ENCODE results near the gene TEX52. TPM values are rescaled to one million over a fixed set of nuclear protein-coding genes. Genes with fewer than 3 reads are reported as not detected.

Gene TEX52
- total RNA-seq, 6 donors from 2014 or later, result not detected

GRCh38 chr12:2858944-2859421 is 2.1 kb upstream of the TEX52 start:
- H3K36me3 ChIP-seq, result peaks cover 0 to 14% (median 2%) of the 10 kb centered on the region in 4 donors
- no peak for TF ChIP-seq CTCF (IDR thresholded peaks at IDR 0.05)
- no peak for TF ChIP-seq POLR2AphosphoS5 (IDR thresholded peaks at IDR 0.05)
- TF ChIP-seq POLR2A (IDR thresholded peaks at IDR 0.05), result no peak
- TF ChIP-seq EP300 (IDR thresholded peaks at IDR 0.05), result no peak
- no peak overlapping the region for H3K4me3 ChIP-seq
- H3K9me3 ChIP-seq, result no peaks in the 10 kb centered on the region
- 92 to 94% methylated on average over 6 to 12 of the region's 12 CpGs for WGBS, 2 donors
- DNase-seq (no peak), ATAC-seq (ENCODE audit: low FRiP score in 2 of 2) (no peak)
- H3K27ac ChIP-seq, result peak overlapping the region in 1 of 4 donors; percentile 15
- no peaks in the 10 kb centered on the region for H3K27me3 ChIP-seq
- no peaks in the 10 kb centered on the region for H3K4me1 ChIP-seq

GRCh38 chr12:2858334-2858733 is 1.5 kb upstream of the TEX52 start:
- Histone ChIP-seq H3K4me3 (no peak overlapping the region), H3K27me3 (no peaks in the 10 kb centered on the region), H3K4me1 (peaks cover 0 to 3% (median 0%) of the 10 kb centered on the region in 4 donors), H3K27ac (no peak overlapping the region), H3K9me3 (no peaks in the 10 kb centered on the region), H3K36me3 (peaks cover 0 to 14% (median 2%) of the 10 kb centered on the region in 4 donors)
- ATAC-seq (ENCODE audit: low FRiP score in 2 of 2) (no peak), DNase-seq (no peak)
- WGBS, 2 donors, result 92 to 100% methylated on average over 1 to 2 of the region's 2 CpGs
- TF ChIP-seq POLR2A (IDR thresholded peaks at IDR 0.05) (no peak), POLR2AphosphoS5 (IDR thresholded peaks at IDR 0.05) (no peak), CTCF (IDR thresholded peaks at IDR 0.05) (no peak), EP300 (IDR thresholded peaks at IDR 0.05) (no peak)

GRCh38 chr12:2857576-2857975 is 737 bp upstream of the TEX52 start:
- no peaks in the 10 kb centered on the region for H3K9me3 ChIP-seq
- H3K27me3 ChIP-seq, result no peaks in the 10 kb centered on the region
- TF ChIP-seq POLR2A (IDR thresholded peaks at IDR 0.05), result no peak
- no peak for TF ChIP-seq CTCF (IDR thresholded peaks at IDR 0.05)
- H3K4me3 ChIP-seq, result no peak overlapping the region
- no peak for DNase-seq
- H3K27ac ChIP-seq, result no peak overlapping the region
- H3K4me1 ChIP-seq, result peaks cover 0 to 3% (median 0%) of the 10 kb centered on the region in 4 donors
- no peak for ATAC-seq (ENCODE audit: low FRiP score in 2 of 2)
- peaks cover 0 to 14% (median 2%) of the 10 kb centered on the region in 4 donors for H3K36me3 ChIP-seq
- WGBS, 2 donors, result 93 to 96% methylated on average over 7 of the region's 7 CpGs

- Histone ChIP-seq H3K4me3 (no peak overlapping the region), H3K36me3 (peaks cover 0 to 14% (median 2%) of the 10 kb centered on the region in 4 donors), H3K27ac (no peak overlapping the region), H3K27me3 (no peaks in the 10 kb centered on the region), H3K9me3 (no peaks in the 10 kb centered on the region), H3K4me1 (peaks cover 0 to 3% (median 0%) of the 10 kb centered on the region in 4 donors)
- TF ChIP-seq EP300 (IDR thresholded peaks at IDR 0.05), result no peak
- no peak for TF ChIP-seq POLR2AphosphoS5 (IDR thresholded peaks at IDR 0.05)
- TF ChIP-seq CTCF (IDR thresholded peaks at IDR 0.05), result no peak
- TF ChIP-seq POLR2A (IDR thresholded peaks at IDR 0.05), result no peak
- no peak for DNase-seq
- 89 to 92% methylated on average over 3 of the region's 3 CpGs for WGBS, 2 donors
- ATAC-seq (ENCODE audit: low FRiP score in 2 of 2), result no peak
Observed at GRCh38 chr12:2856051-2856450, 788 bp downstream of the TEX52 start.

- DNase-seq, result no peak
- ATAC-seq (ENCODE audit: low FRiP score in 2 of 2), result no peak
- WGBS, 2 donors, result 88 to 98% methylated on average over 7 of the region's 7 CpGs
- H3K27me3 ChIP-seq, result no peaks in the 10 kb centered on the region
- H3K4me1 ChIP-seq, result peaks cover 0 to 3% (median 0%) of the 10 kb centered on the region in 4 donors
- no peak overlapping the region for H3K4me3 ChIP-seq
- H3K36me3 ChIP-seq, result peaks cover 0 to 14% (median 2%) of the 10 kb centered on the region in 4 donors
- no peak for TF ChIP-seq CTCF (IDR thresholded peaks at IDR 0.05)
- TF ChIP-seq EP300 (IDR thresholded peaks at IDR 0.05), result no peak
- TF ChIP-seq POLR2AphosphoS5 (IDR thresholded peaks at IDR 0.05), result no peak
- no peak for TF ChIP-seq POLR2A (IDR thresholded peaks at IDR 0.05)
- no peak overlapping the region for H3K27ac ChIP-seq
- no peaks in the 10 kb centered on the region for H3K9me3 ChIP-seq
Observed at GRCh38 chr12:2855546-2855945, 1.3 kb downstream of the TEX52 start.
